ENCODE data around the gene MS4A6A.

GRCh38 chr11:60131912-60132311 lies 51.0 kb downstream of the MS4A6A start:
- TF ChIP-seq CTCF (IDR thresholded peaks at IDR 0.05; ENCODE audit: insufficient read depth, low read depth, low read length) (no peak), EZH2 (IDR thresholded peaks at IDR 0.05; ENCODE audit: insufficient read depth, low read length) (no peak)

Measured in astrocyte (in vitro differentiated cells and primary cell).